ENCODE data around the gene OPN3. TPM values are rescaled to one million over a fixed set of nuclear protein-coding genes. Genes with fewer than 3 reads are reported as not detected.

Gene OPN3
- total and polyA plus RNA-seq, 2 of the 4 experiments (the other 2 are of a cell fraction): 16.4 to 21.9 TPM

- Histone ChIP-seq H4K8ac (ENCODE audit: low read depth in 2 of 2, low read length in 2 of 2) (no peak overlapping the region), H4K20me1 (ENCODE audit: insufficient read depth, low read length) (no peaks in the 10 kb centered on the region), H3K4ac (ENCODE audit: low read depth, low read length) (no peak overlapping the region), H3K27me3 (ENCODE audit: control insufficient read depth, insufficient read depth, low read length) (no peaks in the 10 kb centered on the region), H3K56ac (ENCODE audit: extremely low read depth, insufficient read depth, low read length) (no peak overlapping the region), H3K27ac (ENCODE audit: insufficient read depth, low read length) (no peak overlapping the region), H2BK120ac (ENCODE audit: low read depth, low read length) (no peak overlapping the region), H3K9ac (ENCODE audit: low read depth, low read length) (no peak overlapping the region), H3K4me1 (ENCODE audit: control insufficient read depth, insufficient read depth, low read length) (peaks cover 7% of the 10 kb centered on the region), H3K9me1 (ENCODE audit: insufficient read depth, low read length) (0 out of 2 replicates have a peak, but pooled peaks cover 3% of the 10 kb centered on the region), H3K9me3 (ENCODE audit: control insufficient read depth, insufficient read depth, low read length) (no peaks in the 10 kb centered on the region), H2BK15ac (ENCODE audit: low read depth, low read length) (no peak overlapping the region), H3K36me3 (ENCODE audit: control insufficient read depth, insufficient read depth, low read length) (no peaks in the 10 kb centered on the region), H3K14ac (replicated peaks; ENCODE audit: low read depth, low read length) (no peak overlapping the region), H3K23ac (ENCODE audit: low read depth, low read length) (no peak overlapping the region), H2AK9ac (replicated peaks; ENCODE audit: low read depth, low read length, poor library complexity) (no peak overlapping the region), H3K79me1 (ENCODE audit: low read depth in 1 of 2, low read length in 2 of 2) (peaks cover 0 to 8% of the 10 kb centered on the region in 2 experiments; a peak in 1 of 4 replicates), H2BK20ac (ENCODE audit: low read depth, low read length) (no peak overlapping the region), H2AK5ac (ENCODE audit: low read depth, low read length) (no peak overlapping the region), H4K91ac (ENCODE audit: insufficient read depth, low read depth, low read length) (no peak overlapping the region), H2AFZ (replicated peaks; ENCODE audit: low read length, poor library complexity) (no peak overlapping the region), H4K5ac (ENCODE audit: low read depth, low read length) (no peak overlapping the region), H3K4me3 (ENCODE audit: insufficient read depth, low read depth, low read length) (no peak overlapping the region), H3K4me2 (ENCODE audit: low read depth, low read length) (no peak overlapping the region), H3K18ac (ENCODE audit: low read depth, low read length) (no peak overlapping the region), H2BK5ac (ENCODE audit: low read depth, low read length, poor library complexity, severe bottlenecking) (no peak overlapping the region)
- ChIA-PET POLR2A (ENCODE audit: unreplicated experiment) (interaction anchor here (0.6 kb wide), 2 partner anchors 7 to 175 kb away, joined by 7 to 17 read pairs; no protein-coding TSS in a partner anchor), CTCF (no interaction called here)
- ATAC-seq (ENCODE audit: low read depth) (no peak), DNase-seq (no peak)
- in situ Hi-C loops (cut with MboI; ENCODE audit: low sequenced_read_pairs): loop anchor here (25.0 kb wide), 1 partner anchor 1697 kb away; no protein-coding TSS in a partner anchor
- intact Hi-C loops (cut with micrococcal nuclease): no loop called here
- 81% methylated on average over 4 of the region's 8 CpGs; no CpG with 5 or more reads in 1 of the 2 experiments for WGBS, 2 experiments (ENCODE audit: extremely low coverage in 2 of 2, insufficient read length in 1 of 2)
- BruUV-seq (replicated peaks): no TSS peak
- dilution Hi-C loops (cut with HindIII; ENCODE audit: low sequenced_read_pairs, unreplicated experiment): no loop called here
- no peak for TF ChIP-seq CHD1 (IDR thresholded peaks at IDR 0.05; ENCODE audit: low read depth, low read length)
- TF ChIP-seq RAD21 (IDR thresholded peaks at IDR 0.05; ENCODE audit: low read length): no peak
- TF ChIP-seq MAFK (IDR thresholded peaks at IDR 0.05; ENCODE audit: low read depth, low read length): no peak
- no peak for TF ChIP-seq MAZ (IDR thresholded peaks at IDR 0.05; ENCODE audit: borderline replicate concordance, low read depth, low read length)
- TF ChIP-seq CTCF (conservative IDR thresholded peaks at IDR 0.05; ENCODE audit: low read depth, low read length): no peak
- no peak for TF ChIP-seq USF2 (IDR thresholded peaks at IDR 0.05; ENCODE audit: low read depth, low read length)
- TF ChIP-seq MXI1 (IDR thresholded peaks at IDR 0.05; ENCODE audit: borderline replicate concordance, low read depth, low read length): no peak
- TF ChIP-seq SMC3 (IDR thresholded peaks at IDR 0.05; ENCODE audit: low read depth, low read length): no peak
- no peak for TF ChIP-seq FOS (IDR thresholded peaks at IDR 0.05; ENCODE audit: low read depth, low read length)
- no peak for TF ChIP-seq RCOR1 (IDR thresholded peaks at IDR 0.05; ENCODE audit: insufficient replicate concordance, low read length)
- no peak for TF ChIP-seq BHLHE40 (IDR thresholded peaks at IDR 0.05; ENCODE audit: low read depth, low read length)
- TF ChIP-seq RFX5 (IDR thresholded peaks at IDR 0.05; ENCODE audit: low read depth, low read length): no peak
- no peak for TF ChIP-seq POLR2A (IDR thresholded peaks at IDR 0.05; ENCODE audit: low read depth, low read length)
- TF ChIP-seq CEBPB (IDR thresholded peaks at IDR 0.05; ENCODE audit: low read depth, low read length): no peak
- TF ChIP-seq NFE2L2 (IDR thresholded peaks at IDR 0.05; ENCODE audit: low read depth, low read length): no peak
Measured at GRCh38 chr1:241615043-241615974, 24.9 kb downstream of the OPN3 start.

Measured in IMR-90 (cell line).